Measurements from ENCODE around the gene MLEC. TPM values are rescaled to one million over a fixed set of nuclear protein-coding genes. Genes with fewer than 3 reads are reported as not detected.

The MLEC gene
- total and polyA plus RNA-seq, 9 of the 15 experiments (the other 6 are each of a cell fraction or from before 2014, with no cell fraction given): 18.5 to 108 (median 57.8) TPM

DNA sequence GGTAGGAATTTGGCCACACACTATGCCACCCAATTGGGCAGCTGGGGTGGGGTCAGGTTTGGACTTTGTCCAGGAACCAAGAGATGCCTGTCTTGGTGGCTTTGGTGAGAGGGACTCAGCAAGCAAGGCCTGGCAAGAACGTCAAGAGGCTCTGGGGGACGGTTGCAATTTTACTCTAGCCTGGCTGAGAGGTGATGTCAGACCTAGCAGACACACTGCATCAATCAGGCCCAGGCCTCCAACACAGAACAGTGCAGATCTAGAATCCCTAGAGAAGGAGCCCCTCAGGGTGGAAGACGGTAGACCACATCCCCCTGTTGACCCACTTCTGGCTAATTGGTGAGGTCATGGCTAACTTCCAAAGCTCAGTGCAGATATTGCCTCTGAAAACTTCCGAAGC is 21.7 kb downstream of the MLEC start:
- POLR2A ChIA-PET: interaction anchor here (0.7 to 3.6 kb wide), 4 partner anchors 10 to 557 kb away, joined by 3 to 24 read pairs (median 4); no protein-coding TSS in a partner anchor
- FAIRE-seq: no peak
- no peaks in the 10 kb centered on the region for H3K9me1 ChIP-seq (ENCODE audit: control insufficient read depth, insufficient read depth, low read length)
- in situ Hi-C loops (cut with MboI) (no loop called here), intact Hi-C loops (cut with micrococcal nuclease) (no loop called here)
- CTCF ChIA-PET (ENCODE audit: low intra/inter-chr PET ratio): no interaction called here
- H3K27ac ChIP-seq (ENCODE audit: extremely low read depth, low read depth, low read length): no peak overlapping the region
- no peak overlapping the region for H3K9ac ChIP-seq (ENCODE audit: insufficient read depth in 1 of 2, low read depth in 2 of 2, low read length in 2 of 2)
- H2AFZ ChIP-seq (ENCODE audit: low read depth, low read length): no peak overlapping the region
- no peaks in the 10 kb centered on the region for H3K9me3 ChIP-seq (replicated peaks; ENCODE audit: control insufficient read depth, insufficient read depth, low read depth, low read length)
- 34% methylated on average over 4 of the region's 4 CpGs for WGBS (ENCODE audit: insufficient coverage, low coverage, missing lambda C conversion rate)
- no peak overlapping the region for H3K4me2 ChIP-seq (ENCODE audit: insufficient read depth, low read length)
- DNase-seq (ENCODE audit: extremely low read depth in 1 of 4, low spot score in 3 of 4): no peak
- H4K20me1 ChIP-seq (replicated peaks; ENCODE audit: control insufficient read depth, insufficient read depth, low read length): no peaks in the 10 kb centered on the region; the same call in 1 of the 2 replicates
- H3K27me3 ChIP-seq (ENCODE audit: control insufficient read depth in 2 of 2, insufficient read depth in 2 of 2, low read length in 2 of 2): no peaks in the 10 kb centered on the region
- ATAC-seq: no peak
- peaks cover 17% of the 10 kb centered on the region for H3K36me3 ChIP-seq (ENCODE audit: control insufficient read depth, insufficient read depth, low read length)
- no peak overlapping the region for H3K4me3 ChIP-seq
- no TSS peak for BruUV-seq (replicated peaks)
- peaks cover 16% of the 10 kb centered on the region for H3K79me2 ChIP-seq (ENCODE audit: control insufficient read depth, insufficient read depth, low read length)
- H3K4me1 ChIP-seq (replicated peaks in 1 of 2; ENCODE audit: control insufficient read depth in 2 of 2, insufficient read depth in 2 of 2, low read length in 2 of 2): peaks cover 7 to 17% of the 10 kb centered on the region in 2 experiments; a peak in 4 of 5 replicates
- no peak for TF ChIP-seq ARID3A (IDR thresholded peaks at IDR 0.05; ENCODE audit: borderline replicate concordance, low read depth, low read length)
- TF ChIP-seq LARP7 (IDR thresholded peaks at IDR 0.05): no peak
- TF ChIP-seq TGIF2 (CRISPR knock-in tag; IDR thresholded peaks at IDR 0.05): no peak
- TF ChIP-seq U2AF1 (optimal IDR thresholded peaks at IDR 0.05; ENCODE audit: low read depth, low read length): no peak
- TF ChIP-seq, protein P1, sequence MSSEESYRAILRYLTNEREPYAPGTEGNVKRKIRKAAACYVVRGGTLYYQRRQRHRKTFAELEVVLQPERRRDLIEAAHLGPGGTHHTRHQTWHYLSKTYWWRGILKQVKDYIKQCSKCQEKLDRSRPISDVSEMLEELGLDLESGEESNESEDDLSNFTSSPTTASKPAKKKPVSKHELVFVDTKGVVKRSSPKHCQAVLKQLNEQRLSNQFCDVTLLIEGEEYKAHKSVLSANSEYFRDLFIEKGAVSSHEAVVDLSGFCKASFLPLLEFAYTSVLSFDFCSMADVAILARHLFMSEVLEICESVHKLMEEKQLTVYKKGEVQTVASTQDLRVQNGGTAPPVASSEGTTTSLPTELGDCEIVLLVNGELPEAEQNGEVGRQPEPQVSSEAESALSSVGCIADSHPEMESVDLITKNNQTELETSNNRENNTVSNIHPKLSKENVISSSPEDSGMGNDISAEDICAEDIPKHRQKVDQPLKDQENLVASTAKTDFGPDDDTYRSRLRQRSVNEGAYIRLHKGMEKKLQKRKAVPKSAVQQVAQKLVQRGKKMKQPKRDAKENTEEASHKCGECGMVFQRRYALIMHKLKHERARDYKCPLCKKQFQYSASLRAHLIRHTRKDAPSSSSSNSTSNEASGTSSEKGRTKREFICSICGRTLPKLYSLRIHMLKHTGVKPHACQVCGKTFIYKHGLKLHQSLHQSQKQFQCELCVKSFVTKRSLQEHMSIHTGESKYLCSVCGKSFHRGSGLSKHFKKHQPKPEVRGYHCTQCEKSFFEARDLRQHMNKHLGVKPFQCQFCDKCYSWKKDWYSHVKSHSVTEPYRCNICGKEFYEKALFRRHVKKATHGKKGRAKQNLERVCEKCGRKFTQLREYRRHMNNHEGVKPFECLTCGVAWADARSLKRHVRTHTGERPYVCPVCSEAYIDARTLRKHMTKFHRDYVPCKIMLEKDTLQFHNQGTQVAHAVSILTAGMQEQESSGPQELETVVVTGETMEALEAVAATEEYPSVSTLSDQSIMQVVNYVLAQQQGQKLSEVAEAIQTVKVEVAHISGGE (CRISPR knock-in tag; IDR thresholded peaks at IDR 0.05): no peak
- no peak for TF ChIP-seq DMBX1 (CRISPR knock-in tag; IDR thresholded peaks at IDR 0.05; ENCODE audit: borderline replicate concordance)
- TF ChIP-seq EHMT2 (IDR thresholded peaks at IDR 0.05): no peak
- no peak for TF ChIP-seq STAT5B (CRISPR knock-in tag; IDR thresholded peaks at IDR 0.05)
- no peak for TF ChIP-seq RAD21 (CRISPR knock-in tag; conservative IDR thresholded peaks at IDR 0.05 in 1 of 2, IDR thresholded peaks at IDR 0.05 in 1 of 2)
- no peak for TF ChIP-seq SMAD3 (CRISPR knock-in tag; conservative IDR thresholded peaks at IDR 0.05)
- no peak for TF ChIP-seq HMG20A (CRISPR knock-in tag; conservative IDR thresholded peaks at IDR 0.05)
- TF ChIP-seq, protein P2, sequence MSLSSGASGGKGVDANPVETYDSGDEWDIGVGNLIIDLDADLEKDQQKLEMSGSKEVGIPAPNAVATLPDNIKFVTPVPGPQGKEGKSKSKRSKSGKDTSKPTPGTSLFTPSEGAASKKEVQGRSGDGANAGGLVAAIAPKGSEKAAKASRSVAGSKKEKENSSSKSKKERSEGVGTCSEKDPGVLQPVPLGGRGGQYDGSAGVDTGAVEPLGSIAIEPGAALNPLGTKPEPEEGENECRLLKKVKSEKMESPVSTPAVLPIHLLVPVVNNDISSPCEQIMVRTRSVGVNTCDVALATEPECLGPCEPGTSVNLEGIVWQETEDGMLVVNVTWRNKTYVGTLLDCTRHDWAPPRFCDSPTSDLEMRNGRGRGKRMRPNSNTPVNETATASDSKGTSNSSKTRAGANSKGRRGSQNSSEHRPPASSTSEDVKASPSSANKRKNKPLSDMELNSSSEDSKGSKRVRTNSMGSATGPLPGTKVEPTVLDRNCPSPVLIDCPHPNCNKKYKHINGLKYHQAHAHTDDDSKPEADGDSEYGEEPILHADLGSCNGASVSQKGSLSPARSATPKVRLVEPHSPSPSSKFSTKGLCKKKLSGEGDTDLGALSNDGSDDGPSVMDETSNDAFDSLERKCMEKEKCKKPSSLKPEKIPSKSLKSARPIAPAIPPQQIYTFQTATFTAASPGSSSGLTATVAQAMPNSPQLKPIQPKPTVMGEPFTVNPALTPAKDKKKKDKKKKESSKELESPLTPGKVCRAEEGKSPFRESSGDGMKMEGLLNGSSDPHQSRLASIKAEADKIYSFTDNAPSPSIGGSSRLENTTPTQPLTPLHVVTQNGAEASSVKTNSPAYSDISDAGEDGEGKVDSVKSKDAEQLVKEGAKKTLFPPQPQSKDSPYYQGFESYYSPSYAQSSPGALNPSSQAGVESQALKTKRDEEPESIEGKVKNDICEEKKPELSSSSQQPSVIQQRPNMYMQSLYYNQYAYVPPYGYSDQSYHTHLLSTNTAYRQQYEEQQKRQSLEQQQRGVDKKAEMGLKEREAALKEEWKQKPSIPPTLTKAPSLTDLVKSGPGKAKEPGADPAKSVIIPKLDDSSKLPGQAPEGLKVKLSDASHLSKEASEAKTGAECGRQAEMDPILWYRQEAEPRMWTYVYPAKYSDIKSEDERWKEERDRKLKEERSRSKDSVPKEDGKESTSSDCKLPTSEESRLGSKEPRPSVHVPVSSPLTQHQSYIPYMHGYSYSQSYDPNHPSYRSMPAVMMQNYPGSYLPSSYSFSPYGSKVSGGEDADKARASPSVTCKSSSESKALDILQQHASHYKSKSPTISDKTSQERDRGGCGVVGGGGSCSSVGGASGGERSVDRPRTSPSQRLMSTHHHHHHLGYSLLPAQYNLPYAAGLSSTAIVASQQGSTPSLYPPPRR (CRISPR knock-in tag; IDR thresholded peaks at IDR 0.05; ENCODE audit: borderline replicate concordance): no peak
- no peak for TF ChIP-seq SMARCA5 (IDR thresholded peaks at IDR 0.05)
